ENCODE data around the gene BMP8B. TPM values are rescaled to one million over a fixed set of nuclear protein-coding genes. Genes with fewer than 3 reads are reported as not detected.

Gene BMP8B
- total RNA-seq, 1 donor from 2014 or later: 1.4 TPM

- H3K36me3 Mint-ChIP-seq (ENCODE audit: low read depth): no peaks in the 10 kb centered on the region
- H3K4me3 Mint-ChIP-seq: no peak overlapping the region
- no peak for DNase-seq (ENCODE audit: low read depth, low spot score)
- H3K27ac Mint-ChIP-seq (ENCODE audit: unreplicated experiment): no peak overlapping the region
- no peaks in the 10 kb centered on the region for H3K4me1 Mint-ChIP-seq
- peaks cover 89% of the 10 kb centered on the region for H3K27me3 Mint-ChIP-seq (ENCODE audit: low read depth)
- H3K9me3 Mint-ChIP-seq: no peaks in the 10 kb centered on the region
- TF ChIP-seq CTCF (conservative IDR thresholded peaks at IDR 0.05): no peak
Measured at GRCh38 chr1:39722495-39722894, 66.2 kb downstream of the BMP8B start.

GRCh38 chr1:39721664-39722063, 67.0 kb downstream of the BMP8B start:
- TF ChIP-seq CTCF (conservative IDR thresholded peaks at IDR 0.05): no peak
- no peaks in the 10 kb centered on the region for H3K9me3 Mint-ChIP-seq
- no peaks in the 10 kb centered on the region for H3K4me1 Mint-ChIP-seq
- no peak for DNase-seq (ENCODE audit: low read depth, low spot score)
- peaks cover 89% of the 10 kb centered on the region for H3K27me3 Mint-ChIP-seq (ENCODE audit: low read depth)
- H3K27ac Mint-ChIP-seq (ENCODE audit: unreplicated experiment): no peak overlapping the region
- no peaks in the 10 kb centered on the region for H3K36me3 Mint-ChIP-seq (ENCODE audit: low read depth)
- H3K4me3 Mint-ChIP-seq: no peak overlapping the region

GRCh38 chr1:39720094-39720999, 68.3 kb downstream of the BMP8B start:
- Mint-ChIP-seq H3K36me3 (ENCODE audit: low read depth) (no peaks in the 10 kb centered on the region), H3K27me3 (ENCODE audit: low read depth) (peaks cover 84% of the 10 kb centered on the region), H3K27ac (ENCODE audit: unreplicated experiment) (no peak overlapping the region), H3K4me3 (no peak overlapping the region), H3K9me3 (no peaks in the 10 kb centered on the region), H3K4me1 (no peaks in the 10 kb centered on the region)
- TF ChIP-seq CTCF (conservative IDR thresholded peaks at IDR 0.05): peak; percentile 93
- no peak for DNase-seq (ENCODE audit: low read depth, low spot score)

- Mint-ChIP-seq H3K27me3 (ENCODE audit: low read depth) (peaks cover 81% of the 10 kb centered on the region), H3K36me3 (ENCODE audit: low read depth) (no peaks in the 10 kb centered on the region), H3K27ac (ENCODE audit: unreplicated experiment) (no peak overlapping the region), H3K4me3 (no peak overlapping the region), H3K9me3 (no peaks in the 10 kb centered on the region), H3K4me1 (no peaks in the 10 kb centered on the region)
- DNase-seq (ENCODE audit: low read depth, low spot score): no peak
- no peak for TF ChIP-seq CTCF (conservative IDR thresholded peaks at IDR 0.05)
Measured at GRCh38 chr1:39717809-39718208, 70.9 kb downstream of the BMP8B start.

- no peak for TF ChIP-seq CTCF (conservative IDR thresholded peaks at IDR 0.05)
- Mint-ChIP-seq H3K4me3 (no peak overlapping the region), H3K36me3 (ENCODE audit: low read depth) (no peaks in the 10 kb centered on the region), H3K27ac (ENCODE audit: unreplicated experiment) (no peak overlapping the region), H3K27me3 (ENCODE audit: low read depth) (peaks cover 68% of the 10 kb centered on the region), H3K9me3 (no peaks in the 10 kb centered on the region), H3K4me1 (peaks cover 4% of the 10 kb centered on the region)
- DNase-seq (ENCODE audit: low read depth, low spot score): no peak
Measured at GRCh38 chr1:39713557-39713956, 75.1 kb downstream of the BMP8B start.
